K562 (cell line): ENCODE measurements around the gene NLK. TPM values are rescaled to one million over a fixed set of nuclear protein-coding genes. Genes with fewer than 3 reads are reported as not detected.

Experiments used
- ASH1L ChIP-seq: fragments of 450-650 bp; IDR thresholded peaks from 2 replicates; pipeline ENCODE4 v1.6.1; 2018; ENCODE audit warnings: borderline replicate concordance, mild to moderate bottlenecking, low read depth; ENCODE audit not compliant: partially characterized antibody
- DMBX1 ChIP-seq: fragments of 250-450 bp; sonication (Bioruptor Pico); IDR thresholded peaks from 2 replicates; pipeline ENCODE4 v1.8.0; 2022; ENCODE audit warnings: inconsistent platforms, mild to moderate bottlenecking, moderate library complexity, borderline replicate concordance
- FIP1L1 ChIP-seq: fragments of 200-400 bp; formaldehyde crosslinking; IDR thresholded peaks from 2 replicates; pipeline ENCODE4 v1.6.1; 2018; ENCODE audit warnings: mild to moderate bottlenecking, low read depth, low read length; ENCODE audit not compliant: poor library complexity, severe bottlenecking
- FOXA3 ChIP-seq, 2 experiments: fragments of 450-650 bp in 1 of 2; sonication (generic) in 1 of 2; formaldehyde crosslinking; IDR thresholded peaks in 1 of 2; conservative IDR thresholded peaks in 1 of 2; 2 replicates each; pipeline versions ENCODE4 v1.4.0 to v1.8.0; 2020 to 2022; ENCODE audit warnings: mild to moderate bottlenecking in 2 of 2, missing genetic modification reagents in 1 of 2
- LEF1 ChIP-seq: fragments of 450-650 bp; IDR thresholded peaks from 2 replicates; pipeline ENCODE4 v1.6.1; 2016; ENCODE audit warnings: mild to moderate bottlenecking
- MEIS2 ChIP-seq: fragments of 450-650 bp; IDR thresholded peaks from 2 replicates; pipeline ENCODE4 v1.6.1; 2014; ENCODE audit warnings: mild to moderate bottlenecking; ENCODE audit not compliant: partially characterized antibody
- NR2C2 ChIP-seq, 2 experiments: fragments of 200-800 bp in 1 of 2; sonication (Bioruptor generic) in 1 of 2; sonication (generic) in 1 of 2; formaldehyde crosslinking in 1 of 2; IDR thresholded peaks; 2 replicates each; pipeline versions ENCODE4 v1.6.1 to v1.8.0; 2016 to 2022; ENCODE audit warnings: mild to moderate bottlenecking in 1 of 2, missing compliant biosample characterization in 1 of 2, missing genetic modification characterization in 1 of 2, missing genetic modification reagents in 1 of 2
- NR4A1 ChIP-seq, 2 experiments: fragments of 250-450 bp in 1 of 2; fragments of 450-650 bp in 1 of 2; sonication (Bioruptor Pico) in 1 of 2; IDR thresholded peaks; 2 replicates each; pipeline versions ENCODE4 v1.4.0 to v1.6.1; 2016 to 2020; ENCODE audit warnings: mild to moderate bottlenecking in 2 of 2, missing compliant biosample characterization in 1 of 2, missing genetic modification characterization in 1 of 2, moderate library complexity in 1 of 2
- POLR2A ChIP-seq: fragments of 450-650 bp; conservative IDR thresholded peaks from 2 replicates; pipeline ENCODE4 v1.6.1; 2016
- SREBF2 ChIP-seq: sonication (generic); formaldehyde crosslinking; IDR thresholded peaks from 2 replicates; pipeline ENCODE4 v1.4.0; 2020; ENCODE audit warnings: mild to moderate bottlenecking, missing genetic modification reagents
- SRSF7 ChIP-seq: fragments of 200-400 bp; formaldehyde crosslinking; optimal IDR thresholded peaks from 2 replicates; pipeline ENCODE3; 2017; ENCODE audit warnings: mild to moderate bottlenecking, low read depth, low read length
- polyA plus RNA-seq, 8 experiments: library from polyadenylated mRNA; depleted of rRNA in 4 of 8; stranded (reverse) in 5 of 8; unstranded in 3 of 8; fragments of >200 nt; fragmentation: Nextera tagmentation in 2 of 8; fragmentation: Illumina TruSeq in 1 of 8; extraction: Ambion mirVana in 2 of 8; extraction: Trizol in 1 of 8; gene quantifications; 2 replicates each; pipeline versions ENCODE4 v1.2.1 to v1.2.3, GENCODE V29; 2011 to 2014; ENCODE audit warnings: inconsistent platforms in 1 of 8, missing spikeins in 1 of 8
- total RNA-seq, 7 experiments: library from RNA; depleted of rRNA in 6 of 7; stranded (reverse); fragments of >200 nt in 6 of 7; fragmentation: Illumina TruSeq in 2 of 7; extraction: Trizol in 2 of 7; gene quantifications; 2 replicates each; pipeline versions ENCODE4 v1.2.1 to v1.2.3, GENCODE V29; 2011 to 2021; ENCODE audit warnings: low replicate concordance in 1 of 7
- TF ChIP-seq, protein P1 (sequence below): fragments of 450-650 bp; IDR thresholded peaks from 2 replicates; pipeline ENCODE4 v1.6.1; 2016; ENCODE audit warnings: low read depth
- TF ChIP-seq, protein P2 (sequence below): fragments of 150-350 bp; IDR thresholded peaks from 2 replicates; pipeline ENCODE4 v1.6.1; 2014; ENCODE audit warnings: low read depth, mild to moderate bottlenecking, low read length, borderline replicate concordance
- TF ChIP-seq, protein P3 (sequence below): fragments of 450-650 bp; conservative IDR thresholded peaks from 2 replicates; pipeline ENCODE4 v1.6.1; 2016; ENCODE audit warnings: missing genetic modification characterization, low read depth, mild to moderate bottlenecking, missing compliant biosample characterization, moderate library complexity

Gene NLK
- total and polyA plus RNA-seq, 9 of the 15 experiments (the other 6 are each of a cell fraction or from before 2014, with no cell fraction given), result 10.9 to 59.6 (median 26.7) TPM

DNA sequence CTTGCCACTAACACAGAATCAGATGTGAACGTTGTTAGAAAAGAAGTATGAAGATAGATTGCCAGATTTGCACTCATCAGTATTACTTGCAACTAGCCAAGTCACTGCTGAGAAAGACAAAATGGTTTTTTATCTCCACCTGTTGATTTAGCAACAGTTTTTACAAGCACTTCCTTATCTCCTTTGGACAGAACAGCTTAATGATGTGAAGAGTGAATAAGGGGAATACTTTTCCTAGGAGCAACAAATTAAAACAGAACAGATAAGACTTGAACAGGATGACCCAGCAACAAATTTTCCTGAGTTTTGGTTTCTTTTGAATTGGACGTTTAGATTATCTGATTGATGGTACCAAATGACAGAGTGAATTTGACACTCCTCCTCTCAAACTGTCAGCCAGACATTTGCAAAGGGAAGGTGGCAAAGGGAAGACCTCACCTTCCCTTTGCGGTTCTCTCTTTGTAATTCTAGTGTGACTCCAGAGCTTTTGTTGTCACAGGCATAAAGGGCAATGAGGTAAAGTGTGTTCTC lies 130.6 kb downstream of the NLK start (continued):
- TF ChIP-seq, protein P1, sequence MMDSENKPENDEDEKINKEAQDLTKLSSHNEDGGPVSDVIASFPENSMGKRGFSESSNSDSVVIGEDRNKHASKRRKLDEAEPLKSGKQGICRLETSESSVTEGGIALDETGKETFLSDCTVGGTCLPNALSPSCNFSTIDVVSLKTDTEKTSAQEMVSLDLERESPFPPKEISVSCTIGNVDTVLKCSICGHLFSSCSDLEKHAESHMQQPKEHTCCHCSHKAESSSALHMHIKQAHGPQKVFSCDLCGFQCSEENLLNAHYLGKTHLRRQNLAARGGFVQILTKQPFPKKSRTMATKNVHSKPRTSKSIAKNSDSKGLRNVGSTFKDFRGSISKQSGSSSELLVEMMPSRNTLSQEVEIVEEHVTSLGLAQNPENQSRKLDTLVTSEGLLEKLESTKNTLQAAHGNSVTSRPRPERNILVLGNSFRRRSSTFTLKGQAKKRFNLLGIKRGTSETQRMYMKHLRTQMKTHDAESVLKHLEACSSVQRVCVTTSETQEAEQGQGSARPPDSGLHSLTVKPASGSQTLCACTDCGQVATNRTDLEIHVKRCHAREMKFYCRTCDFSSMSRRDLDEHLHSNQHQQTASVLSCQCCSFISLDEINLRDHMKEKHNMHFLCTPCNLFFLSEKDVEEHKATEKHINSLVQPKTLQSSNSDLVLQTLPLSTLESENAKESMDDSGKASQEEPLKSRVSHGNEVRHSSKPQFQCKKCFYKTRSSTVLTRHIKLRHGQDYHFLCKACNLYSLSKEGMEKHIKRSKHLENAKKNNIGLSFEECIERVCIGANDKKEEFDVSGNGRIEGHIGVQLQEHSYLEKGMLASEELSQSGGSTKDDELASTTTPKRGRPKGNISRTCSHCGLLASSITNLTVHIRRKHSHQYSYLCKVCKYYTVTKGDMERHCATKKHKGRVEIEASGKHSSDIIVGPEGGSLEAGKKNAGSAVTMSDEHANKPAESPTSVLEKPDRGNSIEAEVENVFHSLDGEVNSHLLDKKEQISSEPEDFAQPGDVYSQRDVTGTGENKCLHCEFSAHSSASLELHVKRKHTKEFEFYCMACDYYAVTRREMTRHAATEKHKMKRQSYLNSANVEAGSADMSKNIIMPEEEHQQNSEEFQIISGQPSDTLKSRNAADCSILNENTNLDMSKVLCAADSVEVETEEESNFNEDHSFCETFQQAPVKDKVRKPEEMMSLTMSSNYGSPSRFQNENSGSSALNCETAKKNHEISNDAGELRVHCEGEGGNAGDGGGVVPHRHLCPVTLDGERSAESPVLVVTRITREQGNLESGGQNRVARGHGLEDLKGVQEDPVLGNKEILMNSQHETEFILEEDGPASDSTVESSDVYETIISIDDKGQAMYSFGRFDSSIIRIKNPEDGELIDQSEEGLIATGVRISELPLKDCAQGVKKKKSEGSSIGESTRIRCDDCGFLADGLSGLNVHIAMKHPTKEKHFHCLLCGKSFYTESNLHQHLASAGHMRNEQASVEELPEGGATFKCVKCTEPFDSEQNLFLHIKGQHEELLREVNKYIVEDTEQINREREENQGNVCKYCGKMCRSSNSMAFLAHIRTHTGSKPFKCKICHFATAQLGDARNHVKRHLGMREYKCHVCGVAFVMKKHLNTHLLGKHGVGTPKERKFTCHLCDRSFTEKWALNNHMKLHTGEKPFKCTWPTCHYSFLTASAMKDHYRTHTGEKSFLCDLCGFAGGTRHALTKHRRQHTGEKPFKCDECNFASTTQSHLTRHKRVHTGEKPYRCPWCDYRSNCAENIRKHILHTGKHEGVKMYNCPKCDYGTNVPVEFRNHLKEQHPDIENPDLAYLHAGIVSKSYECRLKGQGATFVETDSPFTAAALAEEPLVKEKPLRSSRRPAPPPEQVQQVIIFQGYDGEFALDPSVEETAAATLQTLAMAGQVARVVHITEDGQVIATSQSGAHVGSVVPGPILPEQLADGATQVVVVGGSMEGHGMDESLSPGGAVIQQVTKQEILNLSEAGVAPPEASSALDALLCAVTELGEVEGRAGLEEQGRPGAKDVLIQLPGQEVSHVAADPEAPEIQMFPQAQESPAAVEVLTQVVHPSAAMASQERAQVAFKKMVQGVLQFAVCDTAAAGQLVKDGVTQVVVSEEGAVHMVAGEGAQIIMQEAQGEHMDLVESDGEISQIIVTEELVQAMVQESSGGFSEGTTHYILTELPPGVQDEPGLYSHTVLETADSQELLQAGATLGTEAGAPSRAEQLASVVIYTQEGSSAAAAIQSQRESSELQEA, result no peak
- TF ChIP-seq NR2C2 (CRISPR knock-in tag; IDR thresholded peaks at IDR 0.05) (no peak), NR2C2 (tag; IDR thresholded peaks at IDR 0.05) (peak; percentile 75), LEF1 (peak; percentile 97), ASH1L (no peak), SREBF2 (CRISPR knock-in tag) (no peak), POLR2A (no peak), NR4A1 (CRISPR knock-in tag; IDR thresholded peaks at IDR 0.05) (no peak), NR4A1 (tag; IDR thresholded peaks at IDR 0.05) (peak; percentile 93), FIP1L1 (no peak), DMBX1 (CRISPR knock-in tag) (peak; percentile 87; the same call in 1 of the 2 replicates), FOXA3 (CRISPR knock-in tag; conservative IDR thresholded peaks at IDR 0.05 in 1 of 2, IDR thresholded peaks at IDR 0.05 in 1 of 2) (peak in 1 of 2 experiments; percentile 95; a peak in 2 of 4 replicates), SRSF7 (no peak), MEIS2 (peak; percentile 99)
- TF ChIP-seq, protein P2, sequence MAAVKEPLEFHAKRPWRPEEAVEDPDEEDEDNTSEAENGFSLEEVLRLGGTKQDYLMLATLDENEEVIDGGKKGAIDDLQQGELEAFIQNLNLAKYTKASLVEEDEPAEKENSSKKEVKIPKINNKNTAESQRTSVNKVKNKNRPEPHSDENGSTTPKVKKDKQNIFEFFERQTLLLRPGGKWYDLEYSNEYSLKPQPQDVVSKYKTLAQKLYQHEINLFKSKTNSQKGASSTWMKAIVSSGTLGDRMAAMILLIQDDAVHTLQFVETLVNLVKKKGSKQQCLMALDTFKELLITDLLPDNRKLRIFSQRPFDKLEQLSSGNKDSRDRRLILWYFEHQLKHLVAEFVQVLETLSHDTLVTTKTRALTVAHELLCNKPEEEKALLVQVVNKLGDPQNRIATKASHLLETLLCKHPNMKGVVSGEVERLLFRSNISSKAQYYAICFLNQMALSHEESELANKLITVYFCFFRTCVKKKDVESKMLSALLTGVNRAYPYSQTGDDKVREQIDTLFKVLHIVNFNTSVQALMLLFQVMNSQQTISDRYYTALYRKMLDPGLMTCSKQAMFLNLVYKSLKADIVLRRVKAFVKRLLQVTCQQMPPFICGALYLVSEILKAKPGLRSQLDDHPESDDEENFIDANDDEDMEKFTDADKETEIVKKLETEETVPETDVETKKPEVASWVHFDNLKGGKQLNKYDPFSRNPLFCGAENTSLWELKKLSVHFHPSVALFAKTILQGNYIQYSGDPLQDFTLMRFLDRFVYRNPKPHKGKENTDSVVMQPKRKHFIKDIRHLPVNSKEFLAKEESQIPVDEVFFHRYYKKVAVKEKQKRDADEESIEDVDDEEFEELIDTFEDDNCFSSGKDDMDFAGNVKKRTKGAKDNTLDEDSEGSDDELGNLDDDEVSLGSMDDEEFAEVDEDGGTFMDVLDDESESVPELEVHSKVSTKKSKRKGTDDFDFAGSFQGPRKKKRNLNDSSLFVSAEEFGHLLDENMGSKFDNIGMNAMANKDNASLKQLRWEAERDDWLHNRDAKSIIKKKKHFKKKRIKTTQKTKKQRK, result no peak
- TF ChIP-seq, protein P3, sequence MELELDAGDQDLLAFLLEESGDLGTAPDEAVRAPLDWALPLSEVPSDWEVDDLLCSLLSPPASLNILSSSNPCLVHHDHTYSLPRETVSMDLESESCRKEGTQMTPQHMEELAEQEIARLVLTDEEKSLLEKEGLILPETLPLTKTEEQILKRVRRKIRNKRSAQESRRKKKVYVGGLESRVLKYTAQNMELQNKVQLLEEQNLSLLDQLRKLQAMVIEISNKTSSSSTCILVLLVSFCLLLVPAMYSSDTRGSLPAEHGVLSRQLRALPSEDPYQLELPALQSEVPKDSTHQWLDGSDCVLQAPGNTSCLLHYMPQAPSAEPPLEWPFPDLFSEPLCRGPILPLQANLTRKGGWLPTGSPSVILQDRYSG (tag), result 0 out of 2 replicates have a peak, but pooled peaks have one; percentile 71
